ENCODE results near the gene MMP25.

The MMP25 gene

DNA sequence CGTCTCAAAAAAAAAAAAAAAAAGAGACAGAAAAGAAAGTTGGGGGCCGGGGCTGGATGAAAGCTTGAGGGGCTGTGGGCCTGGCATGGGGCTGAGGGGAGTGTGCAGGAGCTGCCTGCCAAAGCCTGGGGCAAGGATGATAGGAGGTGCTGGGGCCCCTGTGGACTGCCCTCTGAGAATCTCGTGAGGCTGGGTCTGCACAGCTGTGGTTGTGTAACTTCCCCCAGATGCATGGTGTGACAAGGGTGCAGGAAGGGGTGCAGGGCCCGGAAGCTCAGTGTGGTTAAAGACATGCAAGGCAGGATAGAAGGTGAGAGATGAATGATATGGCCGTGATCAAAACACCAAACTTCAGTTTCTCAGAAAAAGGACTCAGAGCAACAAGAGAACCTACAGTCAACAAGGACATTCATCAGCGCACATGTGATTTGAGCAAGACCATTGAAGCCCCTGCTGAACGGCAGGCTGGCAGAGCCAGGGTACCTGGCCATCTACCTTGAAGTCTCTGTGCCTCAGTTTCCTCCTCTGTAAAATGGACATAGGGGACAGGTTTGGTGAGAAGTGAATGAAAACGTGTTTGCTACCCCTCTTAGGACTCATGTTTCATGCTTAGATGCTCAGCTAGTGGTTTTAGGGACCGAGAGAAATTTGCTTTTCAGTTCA, 28.6 kb downstream of the MMP25 start:
- TF ChIP-seq POLR2AphosphoS5 (IDR thresholded peaks at IDR 0.05; ENCODE audit: low read depth, low read length) (no peak), TAF1 (IDR thresholded peaks at IDR 0.05; ENCODE audit: borderline replicate concordance, insufficient read depth, low read length) (no peak), SIN3A (IDR thresholded peaks at IDR 0.05; ENCODE audit: borderline replicate concordance, insufficient read depth, low read length) (no peak), FOXP2 (optimal IDR thresholded peaks at IDR 0.05; ENCODE audit: borderline replicate concordance, extremely low read depth, extremely low read length, insufficient read depth) (no peak)
- TF ChIP-seq, protein P1, sequence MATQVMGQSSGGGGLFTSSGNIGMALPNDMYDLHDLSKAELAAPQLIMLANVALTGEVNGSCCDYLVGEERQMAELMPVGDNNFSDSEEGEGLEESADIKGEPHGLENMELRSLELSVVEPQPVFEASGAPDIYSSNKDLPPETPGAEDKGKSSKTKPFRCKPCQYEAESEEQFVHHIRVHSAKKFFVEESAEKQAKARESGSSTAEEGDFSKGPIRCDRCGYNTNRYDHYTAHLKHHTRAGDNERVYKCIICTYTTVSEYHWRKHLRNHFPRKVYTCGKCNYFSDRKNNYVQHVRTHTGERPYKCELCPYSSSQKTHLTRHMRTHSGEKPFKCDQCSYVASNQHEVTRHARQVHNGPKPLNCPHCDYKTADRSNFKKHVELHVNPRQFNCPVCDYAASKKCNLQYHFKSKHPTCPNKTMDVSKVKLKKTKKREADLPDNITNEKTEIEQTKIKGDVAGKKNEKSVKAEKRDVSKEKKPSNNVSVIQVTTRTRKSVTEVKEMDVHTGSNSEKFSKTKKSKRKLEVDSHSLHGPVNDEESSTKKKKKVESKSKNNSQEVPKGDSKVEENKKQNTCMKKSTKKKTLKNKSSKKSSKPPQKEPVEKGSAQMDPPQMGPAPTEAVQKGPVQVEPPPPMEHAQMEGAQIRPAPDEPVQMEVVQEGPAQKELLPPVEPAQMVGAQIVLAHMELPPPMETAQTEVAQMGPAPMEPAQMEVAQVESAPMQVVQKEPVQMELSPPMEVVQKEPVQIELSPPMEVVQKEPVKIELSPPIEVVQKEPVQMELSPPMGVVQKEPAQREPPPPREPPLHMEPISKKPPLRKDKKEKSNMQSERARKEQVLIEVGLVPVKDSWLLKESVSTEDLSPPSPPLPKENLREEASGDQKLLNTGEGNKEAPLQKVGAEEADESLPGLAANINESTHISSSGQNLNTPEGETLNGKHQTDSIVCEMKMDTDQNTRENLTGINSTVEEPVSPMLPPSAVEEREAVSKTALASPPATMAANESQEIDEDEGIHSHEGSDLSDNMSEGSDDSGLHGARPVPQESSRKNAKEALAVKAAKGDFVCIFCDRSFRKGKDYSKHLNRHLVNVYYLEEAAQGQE (IDR thresholded peaks at IDR 0.05; ENCODE audit: insufficient read depth in 1 of 2, low read depth in 2 of 2, low read length in 2 of 2): no peak

DNA sequence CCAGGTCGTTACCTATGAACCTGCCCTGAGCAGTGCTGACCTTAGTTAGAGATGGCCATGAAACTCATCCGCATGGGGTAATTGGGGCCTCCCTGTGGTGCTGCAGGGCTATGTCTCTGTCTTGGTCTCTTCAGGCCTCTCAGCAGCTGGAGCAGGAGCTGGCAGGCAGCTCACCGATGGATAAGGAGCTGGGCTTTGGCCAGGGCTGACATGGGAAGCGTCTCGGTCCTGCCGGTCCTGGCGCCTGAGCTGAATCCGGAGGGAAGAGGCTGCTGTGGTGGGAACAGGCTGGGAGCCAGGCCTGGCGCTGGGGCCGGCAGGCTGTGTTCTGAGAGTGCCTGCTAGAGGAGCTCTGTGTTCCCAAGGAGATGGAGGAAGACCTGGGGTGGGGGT, 29.2 kb downstream of the MMP25 start:
- TF ChIP-seq SIN3A (IDR thresholded peaks at IDR 0.05; ENCODE audit: borderline replicate concordance, insufficient read depth, low read length) (no peak), POLR2AphosphoS5 (IDR thresholded peaks at IDR 0.05; ENCODE audit: low read depth, low read length) (no peak), FOXP2 (optimal IDR thresholded peaks at IDR 0.05; ENCODE audit: borderline replicate concordance, extremely low read depth, extremely low read length, insufficient read depth) (no peak), TAF1 (IDR thresholded peaks at IDR 0.05; ENCODE audit: borderline replicate concordance, insufficient read depth, low read length) (no peak)
- TF ChIP-seq, protein P1 (IDR thresholded peaks at IDR 0.05; ENCODE audit: insufficient read depth in 1 of 2, low read depth in 2 of 2, low read length in 2 of 2): no peak

DNA sequence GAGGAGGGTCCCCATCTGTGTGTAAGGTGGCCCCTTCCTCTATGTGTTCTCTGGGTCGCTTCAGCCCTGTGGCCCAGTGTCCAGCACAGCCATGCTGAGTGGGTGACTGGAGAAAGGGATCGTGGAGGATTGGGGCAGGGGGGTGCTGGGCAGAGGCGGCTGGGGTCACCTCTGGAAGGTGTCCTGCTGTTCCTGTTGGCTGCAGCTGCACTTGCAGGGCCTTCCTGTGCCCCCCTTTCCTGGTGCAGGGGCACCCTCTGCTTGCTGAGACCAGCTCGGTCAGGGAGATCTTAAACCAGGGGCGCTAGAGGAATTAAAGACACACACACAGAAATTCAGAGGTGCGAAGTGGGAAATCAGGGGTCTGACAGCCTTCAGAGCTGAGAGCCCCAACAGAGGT, 30.2 kb downstream of the MMP25 start:
- TF ChIP-seq TAF1 (IDR thresholded peaks at IDR 0.05; ENCODE audit: borderline replicate concordance, insufficient read depth, low read length) (no peak), SIN3A (IDR thresholded peaks at IDR 0.05; ENCODE audit: borderline replicate concordance, insufficient read depth, low read length) (no peak), POLR2AphosphoS5 (IDR thresholded peaks at IDR 0.05; ENCODE audit: low read depth, low read length) (no peak), FOXP2 (optimal IDR thresholded peaks at IDR 0.05; ENCODE audit: borderline replicate concordance, extremely low read depth, extremely low read length, insufficient read depth) (no peak)
- TF ChIP-seq, protein P1 (IDR thresholded peaks at IDR 0.05; ENCODE audit: insufficient read depth in 1 of 2, low read depth in 2 of 2, low read length in 2 of 2): no peak

DNA sequence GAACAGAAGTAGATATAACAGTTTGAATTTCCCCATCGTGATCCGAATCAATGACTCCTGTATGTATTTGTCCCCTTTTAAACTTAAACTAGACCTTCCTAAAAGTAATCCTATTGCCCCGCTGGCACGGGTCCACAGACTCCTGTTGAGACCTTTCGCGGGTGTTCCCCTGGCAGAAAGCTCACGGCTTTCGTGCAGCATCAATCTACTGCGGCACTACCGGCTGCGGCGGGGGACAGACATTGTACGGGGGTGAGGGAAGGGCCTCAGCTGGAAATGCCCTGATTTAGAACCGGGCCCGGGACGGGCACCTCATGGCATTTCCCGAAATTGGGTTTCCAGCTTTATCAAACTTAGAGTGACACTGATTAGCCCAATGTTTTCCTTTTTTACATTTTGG, 33.7 kb downstream of the MMP25 start:
- no peak for TF ChIP-seq SIN3A (IDR thresholded peaks at IDR 0.05; ENCODE audit: borderline replicate concordance, insufficient read depth, low read length)
- TF ChIP-seq FOXP2 (optimal IDR thresholded peaks at IDR 0.05; ENCODE audit: borderline replicate concordance, extremely low read depth, extremely low read length, insufficient read depth): no peak
- TF ChIP-seq POLR2AphosphoS5 (IDR thresholded peaks at IDR 0.05; ENCODE audit: low read depth, low read length): no peak
- TF ChIP-seq, protein P1 (IDR thresholded peaks at IDR 0.05; ENCODE audit: insufficient read depth in 1 of 2, low read depth in 2 of 2, low read length in 2 of 2): no peak
